Measurements from ENCODE around the gene TET3. TPM values are rescaled to one million over a fixed set of nuclear protein-coding genes. Genes with fewer than 3 reads are reported as not detected.

Gene TET3
- total and polyA plus RNA-seq, 9 of the 15 experiments (the other 6 are each of a cell fraction or from before 2014, with no cell fraction given), result 0.35 to 16.3 (median 5.5) TPM

GRCh38 chr2:73981081-73982001 is 3.4 kb upstream of the TET3 start (continued):
- TF ChIP-seq ZBTB40 (IDR thresholded peaks at IDR 0.05), result peak; percentile 57
- TF ChIP-seq ZBTB40 (CRISPR knock-in tag; IDR thresholded peaks at IDR 0.05), result no peak
- peak; percentile 65; the same call in 1 of the 2 replicates for TF ChIP-seq KLF16 (IDR thresholded peaks at IDR 0.05)
- peak in 1 of 2 experiments; percentile 64; a peak in 1 of 4 replicates for TF ChIP-seq HDAC1 (IDR thresholded peaks at IDR 0.05)
- peak in 1 of 2 experiments; percentile 50 for TF ChIP-seq E2F6 (IDR thresholded peaks at IDR 0.05; ENCODE audit: borderline replicate concordance in 1 of 2, extremely low read depth in 1 of 2, insufficient read depth in 1 of 2, insufficient read length in 1 of 2, low read depth in 1 of 2, low read length in 1 of 2, poor library complexity in 1 of 2, severe bottlenecking in 1 of 2)
- TF ChIP-seq TAF1 (IDR thresholded peaks at IDR 0.05; ENCODE audit: control insufficient read depth, extremely low read depth, insufficient read depth, low read length, severe bottlenecking), result peak; percentile 64
- TF ChIP-seq EP400 (IDR thresholded peaks at IDR 0.05), result peak; percentile 84
- no peak for TF ChIP-seq WHSC1 (IDR thresholded peaks at IDR 0.05; ENCODE audit: low read length)
- no peak for TF ChIP-seq ZNF282 (CRISPR knock-in tag; IDR thresholded peaks at IDR 0.05)
- peak; percentile 80 for TF ChIP-seq NKRF (IDR thresholded peaks at IDR 0.05; ENCODE audit: borderline replicate concordance)
- TF ChIP-seq KDM1A (IDR thresholded peaks at IDR 0.05), result peak; percentile 89 to 90

Measured in K562 (cell line).